GM18907 (cell line): ENCODE measurements around the gene SLC22A5.
"Not testable (repeated sequence)": the region's sequence is repeated elsewhere in the genome, so short reads cannot be mapped to it uniquely, and the experiment has no call there.

Source experiments
- ATAC-seq: cut with Tn5 transposase; IDR thresholded peaks from one replicate; pipeline ENCODE4 v1.9.1; 2021; ENCODE audit warnings: mild to moderate bottlenecking, moderate library complexity; ENCODE audit not compliant: unreplicated experiment

The SLC22A5 gene

GRCh38 chr5:132425009-132425937, 55.8 kb downstream of the SLC22A5 start:
- ATAC-seq: peak; percentile 46

GRCh38 chr5:132425975-132426524, 56.5 kb downstream of the SLC22A5 start:
- no peak for ATAC-seq

DNA sequence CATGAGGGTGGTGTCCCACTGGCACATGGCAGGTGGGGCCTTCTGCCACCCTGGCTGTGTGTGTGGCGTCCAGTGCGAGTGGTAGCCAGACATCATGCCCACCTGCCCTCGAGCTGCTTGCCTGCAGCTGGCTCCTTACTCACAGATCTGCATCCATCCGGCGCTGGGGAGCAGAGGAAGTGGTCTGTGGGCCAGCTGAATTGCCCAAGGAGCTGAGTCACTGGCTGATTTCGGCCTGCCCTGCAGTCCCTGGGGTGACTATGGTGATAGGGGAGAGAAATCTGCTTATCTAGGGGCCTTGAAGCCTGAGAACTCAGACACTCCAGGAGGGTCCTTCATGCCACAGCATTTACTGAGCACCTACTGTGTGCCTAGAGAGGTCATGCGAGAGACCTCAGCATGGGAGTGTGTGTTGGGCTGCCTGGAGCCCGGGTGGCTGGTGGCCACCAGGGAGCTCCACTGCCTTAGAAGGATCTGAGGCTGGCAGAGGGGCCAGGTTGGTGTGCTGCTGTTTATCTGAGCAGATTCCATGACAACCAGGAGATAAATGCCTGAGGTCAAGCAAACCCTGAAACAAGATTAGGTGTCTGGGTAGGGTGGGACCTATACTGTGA, 57.1 kb downstream of the SLC22A5 start:
- ATAC-seq: peak; percentile 50

- ATAC-seq: no peak
These were observed 58.0 kb downstream of the SLC22A5 start for GRCh38 chr5:132427281-132428146.

- no peak for ATAC-seq
These were observed 58.6 kb downstream of the SLC22A5 start for GRCh38 chr5:132428147-132428482.

DNA sequence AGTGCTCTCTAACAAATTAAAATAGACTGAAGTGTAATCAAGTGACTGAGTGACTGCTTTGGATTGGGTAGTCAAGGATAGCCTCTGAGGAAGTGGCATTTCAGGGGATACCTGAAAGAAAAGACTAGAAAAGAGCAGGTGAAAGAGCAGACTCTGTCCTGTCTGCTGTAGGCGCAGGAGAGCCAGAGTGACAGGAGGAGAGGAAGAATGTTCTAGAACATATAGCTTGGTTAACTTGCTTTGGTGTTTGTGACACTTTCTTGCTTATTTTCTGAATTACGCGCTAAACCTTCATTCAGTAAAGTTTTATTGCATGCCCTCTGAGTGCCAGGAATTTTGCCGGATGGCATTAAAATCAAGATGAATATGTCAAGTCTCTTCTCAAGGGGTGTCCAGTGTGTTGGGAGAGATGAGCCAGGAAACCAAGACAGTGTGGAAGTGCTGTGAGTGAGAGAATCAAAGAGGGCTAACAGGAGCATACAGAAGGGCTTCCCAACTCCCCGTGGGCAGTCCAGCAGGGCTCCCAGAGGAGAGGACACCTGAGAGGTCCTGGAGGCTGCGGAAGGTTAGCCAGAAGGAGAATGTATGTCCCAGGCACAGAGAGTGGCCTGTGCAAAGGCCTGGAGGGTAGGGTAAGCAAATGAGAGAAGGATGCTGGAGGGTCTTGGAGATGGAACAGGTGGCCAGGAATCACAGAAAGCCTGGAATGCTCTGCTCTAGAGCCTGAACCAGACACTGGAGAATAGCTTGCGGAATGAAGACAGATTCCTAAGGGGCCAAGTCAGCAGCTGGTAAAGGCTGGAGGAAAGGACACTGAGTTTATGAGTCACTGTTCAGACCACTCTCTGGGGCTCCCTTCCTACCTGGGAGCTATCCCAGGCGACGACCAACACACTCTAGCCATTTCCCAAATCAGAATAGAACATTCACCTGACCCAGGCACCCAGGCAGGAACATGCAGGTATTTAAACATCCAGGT, 59.3 kb downstream of the SLC22A5 start:
- no peak for ATAC-seq

- no peak for ATAC-seq
These were observed 60.2 kb downstream of the SLC22A5 start for GRCh38 chr5:132429463-132430440.

DNA sequence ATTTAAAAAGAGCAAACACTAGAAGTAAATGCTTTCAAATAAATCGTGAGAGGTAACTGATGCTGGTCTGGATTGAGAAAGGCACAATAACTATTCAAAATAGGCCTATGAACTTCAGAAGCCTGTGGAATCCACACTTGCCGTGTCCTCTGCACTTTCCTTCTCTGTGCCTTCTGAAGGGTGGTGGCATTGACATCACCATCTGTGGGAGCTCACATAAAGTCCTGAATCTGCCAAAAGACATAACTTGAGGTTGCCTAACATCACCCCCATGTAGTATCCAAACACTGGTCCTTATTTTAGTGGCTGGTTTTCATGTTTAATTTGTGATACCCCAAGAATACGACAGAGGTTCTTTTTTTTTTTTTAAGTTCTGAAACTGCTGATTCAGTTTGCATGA, 61.2 kb downstream of the SLC22A5 start:
- no peak for ATAC-seq

- ATAC-seq: no peak
These were observed 62.1 kb downstream of the SLC22A5 start for GRCh38 chr5:132431632-132432031.

GRCh38 chr5:132433141-132433540, 63.6 kb downstream of the SLC22A5 start:
- ATAC-seq: no peak

- ATAC-seq: no peak
These were observed 65.1 kb downstream of the SLC22A5 start for GRCh38 chr5:132434416-132435286.

- ATAC-seq: no peak
These were observed 65.9 kb downstream of the SLC22A5 start for GRCh38 chr5:132435447-132435846.

DNA sequence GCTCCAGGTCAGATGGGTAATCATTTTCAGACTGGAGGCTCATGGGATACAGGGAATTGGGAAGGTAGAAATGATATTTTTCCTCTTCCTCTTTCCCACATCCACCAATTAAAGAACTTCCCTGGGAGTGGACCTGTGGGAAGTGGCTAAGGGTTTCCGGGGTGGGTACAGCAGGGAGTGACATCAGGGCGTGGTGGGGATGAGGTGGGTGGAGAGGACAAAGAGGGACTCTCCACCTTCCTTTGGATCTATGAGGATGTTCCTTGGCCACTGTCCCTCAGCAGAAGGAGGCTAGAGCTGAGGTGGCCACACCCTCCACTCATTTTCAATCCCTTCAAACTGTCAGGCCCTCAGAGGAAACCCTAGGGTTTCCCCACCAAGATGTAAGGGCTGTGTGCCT, 66.4 kb downstream of the SLC22A5 start:
- no peak for ATAC-seq

DNA sequence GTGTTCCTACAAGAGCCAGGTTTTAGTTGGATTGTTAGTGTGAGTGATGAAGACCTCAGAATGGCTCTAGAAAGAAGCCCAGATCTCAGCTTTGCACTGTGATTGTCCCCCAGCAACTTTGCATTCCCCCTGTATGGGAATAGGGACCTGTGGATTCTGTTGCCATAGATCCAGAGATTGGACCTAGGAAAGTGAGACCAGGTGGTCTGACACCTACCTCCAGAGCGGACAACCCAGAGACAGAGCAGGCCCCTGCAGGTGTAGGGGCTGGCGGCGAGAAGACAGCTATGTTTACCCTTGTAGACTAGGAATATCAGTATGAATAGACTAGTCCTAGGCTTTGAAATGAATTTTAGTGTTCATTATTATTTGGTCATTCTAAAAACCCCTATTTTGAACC, 67.4 kb downstream of the SLC22A5 start:
- ATAC-seq: no peak

- peak; percentile 84 for ATAC-seq
These were observed 68.2 kb downstream of the SLC22A5 start for GRCh38 chr5:132437604-132438266.

DNA sequence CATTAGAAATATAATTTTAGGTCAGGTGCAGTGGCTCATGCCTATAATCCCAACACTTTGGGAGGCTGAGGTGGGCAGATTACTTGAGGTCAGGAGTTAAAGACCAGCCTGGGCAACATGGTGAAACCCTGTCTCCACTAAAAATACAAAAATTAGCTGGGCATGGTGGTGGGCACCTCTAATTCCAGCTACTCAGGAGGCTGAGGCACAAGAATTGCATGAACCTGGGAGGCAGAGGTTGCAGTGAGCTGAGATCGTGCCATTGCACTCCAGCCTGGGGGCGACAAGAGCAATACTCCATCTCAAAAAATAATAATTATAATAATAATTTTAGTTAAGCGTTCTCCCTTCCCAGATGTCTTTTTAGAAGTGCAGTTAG, 68.7 kb downstream of the SLC22A5 start:
- ATAC-seq: not testable (repeated sequence)

DNA sequence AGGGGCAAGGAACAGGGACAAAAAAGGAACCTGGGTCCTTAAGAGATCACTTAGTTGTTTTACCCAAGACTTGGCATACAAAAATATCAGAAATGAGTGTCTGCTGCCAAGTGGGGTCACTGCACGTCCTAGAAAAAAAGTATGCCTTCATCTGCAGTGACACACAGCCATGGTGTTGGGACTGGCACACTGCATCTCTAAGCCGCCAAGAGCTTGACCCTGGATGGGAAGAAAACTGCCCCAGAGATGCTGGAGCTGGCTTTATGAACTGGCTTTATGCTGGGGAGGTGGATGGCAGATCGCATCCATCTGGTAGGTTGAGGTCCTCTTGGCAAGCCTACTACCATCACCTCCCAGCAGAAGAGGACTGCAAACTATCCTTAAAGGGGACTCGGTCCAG, 69.4 kb downstream of the SLC22A5 start:
- no peak for ATAC-seq
